GM10266 (cell line): ENCODE measurements around the gene THEM4.

Experiments
- DNase-seq: peaks from one replicate; pipeline ENCODE4 v3.0.0; 2012; ENCODE audit errors: extremely low spot score
- TF ChIP-seq, protein P1 (sequence below): IDR thresholded peaks from 2 replicates; pipeline ENCODE4 v1.5.1; 2012; ENCODE audit warnings: mild to moderate bottlenecking, low read depth; ENCODE audit not compliant: control insufficient read depth, insufficient read depth; ENCODE audit errors: missing control alignments

The THEM4 gene

DNA sequence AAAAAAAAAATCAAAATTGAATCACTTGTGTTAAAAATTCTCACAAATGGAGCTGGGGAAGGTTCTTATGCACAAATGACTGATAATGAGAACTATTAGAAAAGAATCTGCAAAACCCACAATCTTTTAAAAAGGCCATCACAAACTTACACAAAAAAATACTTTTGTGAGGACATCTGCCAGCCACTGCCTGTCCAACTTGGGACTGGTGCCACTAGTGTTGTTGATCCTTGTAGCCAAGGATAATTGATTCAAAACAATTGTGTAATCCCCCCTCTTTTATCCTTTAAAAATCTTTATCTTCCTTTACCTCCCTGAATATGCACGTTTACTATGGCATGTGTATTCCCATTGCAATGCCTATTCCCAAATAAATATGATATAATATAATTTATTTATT is 39.2 kb upstream of the THEM4 start:
- DNase-seq, result no peak
- TF ChIP-seq, protein P1, sequence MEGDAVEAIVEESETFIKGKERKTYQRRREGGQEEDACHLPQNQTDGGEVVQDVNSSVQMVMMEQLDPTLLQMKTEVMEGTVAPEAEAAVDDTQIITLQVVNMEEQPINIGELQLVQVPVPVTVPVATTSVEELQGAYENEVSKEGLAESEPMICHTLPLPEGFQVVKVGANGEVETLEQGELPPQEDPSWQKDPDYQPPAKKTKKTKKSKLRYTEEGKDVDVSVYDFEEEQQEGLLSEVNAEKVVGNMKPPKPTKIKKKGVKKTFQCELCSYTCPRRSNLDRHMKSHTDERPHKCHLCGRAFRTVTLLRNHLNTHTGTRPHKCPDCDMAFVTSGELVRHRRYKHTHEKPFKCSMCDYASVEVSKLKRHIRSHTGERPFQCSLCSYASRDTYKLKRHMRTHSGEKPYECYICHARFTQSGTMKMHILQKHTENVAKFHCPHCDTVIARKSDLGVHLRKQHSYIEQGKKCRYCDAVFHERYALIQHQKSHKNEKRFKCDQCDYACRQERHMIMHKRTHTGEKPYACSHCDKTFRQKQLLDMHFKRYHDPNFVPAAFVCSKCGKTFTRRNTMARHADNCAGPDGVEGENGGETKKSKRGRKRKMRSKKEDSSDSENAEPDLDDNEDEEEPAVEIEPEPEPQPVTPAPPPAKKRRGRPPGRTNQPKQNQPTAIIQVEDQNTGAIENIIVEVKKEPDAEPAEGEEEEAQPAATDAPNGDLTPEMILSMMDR, result no peak

DNA sequence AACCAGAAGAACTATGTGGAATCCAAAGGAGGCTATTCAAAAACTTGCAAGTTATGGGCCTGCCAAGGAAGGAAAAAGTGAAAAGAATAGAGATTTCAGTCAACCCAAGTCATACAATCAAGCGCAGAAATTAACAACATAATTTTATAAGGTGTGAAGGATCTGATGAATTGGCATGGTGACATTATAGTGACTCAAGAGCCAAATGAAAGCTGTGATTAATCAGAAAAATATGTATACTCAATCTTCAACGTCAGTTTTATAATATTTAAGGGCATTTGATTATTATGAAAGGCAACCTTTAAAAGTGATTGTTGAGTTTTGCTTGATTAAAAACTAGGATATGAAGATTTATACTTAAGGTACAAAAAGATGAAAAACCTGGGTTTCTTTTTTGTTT is 37.8 kb upstream of the THEM4 start:
- no peak for DNase-seq

DNA sequence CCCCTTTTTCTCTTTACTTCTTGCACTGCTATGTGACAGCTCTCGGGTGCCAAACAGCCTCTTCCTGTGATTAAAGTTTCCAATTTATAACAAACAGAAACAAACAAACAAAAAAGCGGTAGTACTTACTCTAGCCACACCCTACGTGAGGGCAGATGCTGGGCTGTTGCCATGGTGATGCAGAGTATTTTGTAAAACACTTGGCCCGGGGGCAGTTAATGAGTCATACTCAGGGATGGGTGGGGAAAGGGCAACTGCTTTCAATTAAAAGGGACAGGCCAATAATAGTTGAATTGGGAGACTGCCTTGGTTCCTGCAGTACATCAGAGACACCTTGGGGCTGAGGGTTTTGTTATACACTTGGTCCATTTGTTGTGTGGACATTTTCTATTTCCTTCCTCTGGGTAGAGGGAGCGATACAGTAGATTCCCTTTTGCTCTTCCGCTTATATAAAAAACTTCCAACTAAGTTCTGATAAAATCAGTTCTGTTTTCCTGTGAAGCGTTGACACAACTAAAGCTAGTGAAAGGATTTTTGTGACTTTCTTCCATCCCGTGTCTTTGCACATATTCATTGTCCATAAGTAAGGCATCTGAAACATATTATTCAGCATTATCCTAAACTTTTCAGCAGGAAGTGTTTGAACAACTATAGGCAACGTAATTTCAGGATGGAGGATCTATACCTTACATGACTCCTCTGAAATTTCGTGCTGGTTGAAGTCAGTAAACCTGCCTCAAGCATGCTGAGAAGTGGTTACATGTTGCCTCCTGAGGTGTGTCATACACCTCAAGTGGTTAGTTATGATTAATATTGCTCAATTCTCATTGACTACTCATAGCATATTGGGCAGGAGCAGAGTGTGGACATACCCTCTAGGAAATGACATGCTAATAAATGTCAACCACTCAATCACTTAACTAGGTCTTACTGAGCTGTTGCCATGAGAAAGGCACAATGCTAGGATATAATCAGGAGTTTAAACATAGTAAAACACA is 36.7 kb upstream of the THEM4 start:
- peak; percentile 14 for DNase-seq
- TF ChIP-seq, protein P1, result no peak

More for the DNA sequence above, 37.8 kb upstream of the THEM4 start:
- TF ChIP-seq, protein P1, result no peak

DNA sequence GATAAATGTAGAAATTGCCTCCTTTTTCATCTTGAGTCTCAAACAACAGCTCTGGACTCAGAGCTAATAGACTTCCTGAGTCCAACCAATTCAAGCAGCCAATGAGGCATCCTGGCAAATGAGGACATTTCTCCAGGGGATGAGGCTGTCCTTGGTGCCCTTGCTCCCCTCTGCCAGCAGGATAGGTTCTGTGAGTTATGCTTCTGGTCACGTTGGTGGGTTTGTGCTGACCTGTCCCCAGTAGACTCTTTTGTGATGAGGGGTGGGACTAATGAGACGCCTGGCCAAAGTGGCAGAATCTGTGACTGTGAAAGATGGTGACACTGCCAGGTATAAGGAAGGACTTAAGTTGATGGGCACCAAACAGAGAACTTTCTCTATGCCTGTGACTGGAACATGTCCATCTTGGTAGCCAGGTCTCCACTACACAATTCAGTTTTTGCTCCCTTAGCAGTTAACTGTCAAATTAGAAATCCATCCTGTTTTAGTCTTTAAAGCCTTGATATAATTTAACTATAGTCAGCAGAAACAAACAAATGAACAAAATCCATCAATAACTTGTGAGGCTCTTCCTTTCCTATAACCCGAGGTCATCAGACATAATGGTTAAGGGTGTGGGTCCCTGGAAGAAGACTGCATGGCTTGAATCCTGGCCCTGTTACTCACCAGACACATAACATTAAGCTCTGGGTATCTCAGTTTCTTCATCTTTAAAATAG is 35.7 kb upstream of the THEM4 start:
- no peak for DNase-seq
- TF ChIP-seq, protein P1, result no peak

DNA sequence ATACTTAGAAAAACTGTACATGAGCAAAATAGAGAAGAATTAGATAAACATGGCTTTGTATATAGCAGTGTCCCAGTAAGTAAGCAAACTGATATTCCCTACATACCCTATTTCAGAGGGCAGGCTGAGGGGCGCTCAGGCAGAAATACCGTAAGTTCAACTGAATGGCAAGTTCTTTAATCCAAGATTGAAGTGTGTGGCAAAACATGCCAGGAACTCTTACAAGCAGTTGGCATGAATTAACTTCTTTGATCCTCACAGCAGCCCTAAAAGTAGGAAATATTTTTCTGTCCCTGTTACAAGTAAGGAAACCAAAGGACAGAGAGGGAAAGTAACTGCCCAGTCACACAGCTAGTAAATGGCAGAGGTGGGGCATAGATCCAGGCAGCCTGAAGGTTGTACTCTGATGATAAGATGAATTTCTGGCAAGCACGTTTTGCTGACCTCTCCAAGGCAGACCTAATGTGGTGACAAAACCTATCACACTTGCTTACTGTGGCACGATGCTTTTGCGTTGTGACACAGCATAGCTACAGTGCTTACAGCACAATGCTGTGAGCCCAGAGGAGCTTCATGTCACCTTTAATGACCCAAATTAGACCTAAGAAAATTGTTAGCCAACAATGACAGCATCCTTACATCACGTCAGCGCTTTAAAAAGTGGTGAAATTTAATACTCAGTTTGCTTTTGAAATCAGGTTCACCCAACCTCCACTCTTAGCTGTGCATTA is 35.0 kb upstream of the THEM4 start:
- TF ChIP-seq, protein P1, result no peak
- DNase-seq, result no peak

DNA sequence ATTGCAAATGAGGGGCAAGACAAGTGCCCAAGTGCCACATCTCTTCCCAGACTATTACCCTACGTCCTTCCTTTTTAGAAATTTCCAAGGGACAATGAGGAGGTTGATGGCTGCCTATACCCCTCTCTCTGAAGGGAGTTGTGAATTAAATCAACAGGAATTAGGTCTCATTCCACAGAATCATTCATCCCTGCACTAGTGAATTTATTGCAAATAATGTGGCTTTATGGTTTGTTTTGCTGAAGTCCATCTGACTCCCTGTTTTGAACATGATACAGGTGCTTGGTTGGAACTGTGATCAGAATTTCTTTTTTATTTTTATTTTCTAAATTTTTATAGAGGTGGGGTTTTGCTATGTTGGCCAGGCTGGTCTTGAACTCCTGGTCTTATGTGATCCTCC is 34.3 kb upstream of the THEM4 start:
- no peak for DNase-seq
- TF ChIP-seq, protein P1, result no peak
